NOMO-1 treated with dmso at 0.1 percent for 144 hours (cell line): ENCODE results near the gene HRH3.

Experiments
- DNase-seq: peaks from one replicate; lab custom pipeline; 2025; ENCODE audit not compliant: unreplicated experiment; lab: John Stamatoyannopoulos, UW

The HRH3 gene

DNA sequence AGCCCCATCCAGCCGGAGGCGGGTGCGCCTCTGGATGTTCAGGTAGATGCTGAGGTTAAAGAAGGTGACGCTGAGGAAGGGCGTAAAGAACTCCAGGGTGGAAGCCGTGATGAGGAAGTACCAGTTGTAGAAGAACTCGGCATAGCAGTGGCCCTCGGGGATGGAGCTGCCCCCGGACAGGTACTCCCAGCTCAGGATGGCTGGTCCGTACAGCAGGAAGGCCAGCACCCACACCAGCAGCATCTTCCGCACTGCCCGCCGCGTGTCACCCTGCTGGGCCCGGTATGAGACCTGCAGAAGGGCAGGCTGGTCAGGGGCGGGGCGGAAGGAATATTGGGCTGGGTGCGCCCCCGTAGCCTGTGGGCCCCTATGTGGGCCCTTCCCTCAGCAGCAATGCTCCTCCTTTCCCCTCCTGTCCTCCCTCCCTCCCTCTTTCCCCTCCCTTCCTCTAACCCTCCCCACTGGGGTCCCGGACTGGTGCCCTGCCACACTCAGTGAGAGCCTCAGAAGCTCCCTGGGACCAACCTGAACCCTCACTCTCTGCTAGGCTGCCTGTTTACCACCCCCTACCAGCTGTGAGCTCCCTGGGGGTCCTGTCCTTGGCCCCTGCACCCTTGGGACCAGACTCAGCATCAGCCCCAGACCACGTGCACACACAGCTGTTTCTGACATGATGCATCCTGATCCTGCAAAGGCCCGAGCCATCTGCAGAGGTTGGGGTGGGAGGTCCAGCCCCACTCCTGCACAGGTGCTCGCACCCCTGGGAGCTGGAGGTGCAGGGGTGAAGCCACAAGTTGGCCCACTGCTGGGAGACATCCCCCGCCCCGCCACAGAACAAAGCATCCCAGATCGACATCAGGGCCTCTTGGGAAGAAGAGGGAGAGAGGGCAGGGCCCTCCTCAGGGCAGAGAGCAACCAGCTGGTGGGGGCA is 3.2 kb downstream of the HRH3 start:
- DNase-seq: no peak

DNA sequence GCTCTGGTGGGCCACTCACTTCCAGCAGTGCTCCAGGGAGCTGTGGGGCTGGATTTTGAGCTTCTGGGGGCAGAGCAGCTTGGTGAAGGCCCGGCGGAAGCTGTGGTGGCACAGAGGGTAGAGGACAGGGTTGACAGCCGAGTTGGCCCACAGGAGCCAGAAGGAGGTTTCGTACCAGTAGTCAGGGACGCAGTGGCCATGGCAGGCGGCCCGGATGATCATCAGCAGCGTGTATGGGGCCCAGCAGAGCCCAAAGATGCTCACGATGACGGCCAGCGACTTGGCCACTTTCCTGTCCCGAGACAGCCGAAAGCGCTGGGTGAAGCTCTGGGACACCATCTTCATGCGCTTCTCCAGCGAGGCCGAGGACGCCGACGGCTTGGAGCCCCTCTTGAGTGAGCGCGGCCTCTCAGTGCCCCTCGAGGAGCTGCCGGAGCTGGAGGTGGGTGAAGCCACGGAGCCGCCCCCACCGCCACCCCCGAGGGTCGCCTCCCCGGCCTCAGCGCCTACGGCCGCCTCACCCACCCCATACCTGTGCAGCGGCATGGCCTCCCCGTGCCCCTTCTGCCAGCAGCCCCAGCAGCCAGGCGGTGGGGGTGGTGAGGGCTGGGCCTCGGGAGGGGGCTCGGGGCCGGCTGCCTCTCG is 4.0 kb downstream of the HRH3 start:
- DNase-seq: no peak

DNA sequence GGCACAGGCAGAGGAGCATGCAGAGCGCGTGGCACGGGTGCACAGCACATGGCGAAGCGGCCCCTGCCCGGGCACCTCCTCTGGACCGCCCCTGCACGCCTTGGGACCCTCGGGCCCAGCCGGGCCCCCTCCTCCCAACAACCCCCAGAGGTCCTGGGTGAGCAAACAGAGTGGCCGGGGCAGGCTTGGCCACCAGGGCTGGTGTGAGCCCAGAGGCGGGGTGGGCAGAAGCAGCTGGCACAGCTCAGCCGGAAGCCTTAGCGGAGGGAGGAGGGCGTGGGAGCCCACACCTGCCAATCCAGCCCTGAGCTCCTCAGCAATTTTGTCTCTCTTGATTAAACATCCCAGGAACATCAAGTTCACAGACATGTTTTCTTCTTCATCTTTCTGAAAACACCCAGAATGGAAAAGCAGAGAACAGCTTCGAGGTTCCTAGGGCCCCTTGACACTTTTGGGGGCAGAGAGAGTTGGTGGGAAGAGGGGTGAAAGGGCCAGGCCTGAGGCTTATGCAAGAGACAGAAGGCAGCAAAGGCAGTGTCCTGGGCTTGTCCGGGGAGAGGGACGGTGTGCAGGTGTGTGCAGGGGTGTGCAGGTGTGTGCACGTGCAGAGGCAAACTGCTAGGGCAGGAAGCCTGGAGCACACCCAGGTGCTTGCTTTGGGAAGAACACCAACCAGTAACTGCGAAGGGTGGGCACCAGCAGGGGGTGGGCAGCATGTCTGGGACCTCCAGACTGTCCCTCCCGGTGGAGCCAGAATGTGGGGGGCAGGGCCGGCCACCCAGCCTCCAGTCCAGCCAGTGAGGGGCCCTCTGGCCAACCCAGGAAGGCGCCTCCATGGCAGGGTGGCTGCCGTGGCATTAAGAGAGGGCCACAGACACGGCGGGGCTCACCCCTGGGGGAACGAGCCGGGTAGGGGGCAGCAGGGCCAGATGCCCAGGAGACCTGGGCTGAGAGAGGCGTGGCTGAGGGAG is 4.8 kb downstream of the HRH3 start:
- no peak for DNase-seq

DNA sequence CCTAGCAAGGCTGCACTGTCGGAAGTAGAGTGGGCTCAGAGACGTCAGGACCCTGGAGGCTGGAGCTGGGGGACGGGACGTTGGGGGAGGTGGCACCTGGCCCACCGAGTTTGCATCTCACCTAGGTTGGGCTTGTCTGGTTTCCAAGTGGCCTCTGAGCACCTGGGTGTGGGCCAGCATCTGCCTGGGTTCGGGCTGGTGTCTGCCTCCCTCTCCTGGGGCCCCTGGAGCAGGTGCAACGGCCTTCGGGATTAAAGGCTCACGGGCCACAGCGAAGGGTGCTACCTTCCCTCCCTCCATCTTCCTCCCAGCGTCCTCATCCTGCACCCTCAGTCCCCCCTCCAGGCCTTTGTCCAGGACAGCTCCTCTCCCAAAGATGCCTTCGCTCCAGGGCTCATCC is 6.0 kb downstream of the HRH3 start:
- no peak for DNase-seq

DNA sequence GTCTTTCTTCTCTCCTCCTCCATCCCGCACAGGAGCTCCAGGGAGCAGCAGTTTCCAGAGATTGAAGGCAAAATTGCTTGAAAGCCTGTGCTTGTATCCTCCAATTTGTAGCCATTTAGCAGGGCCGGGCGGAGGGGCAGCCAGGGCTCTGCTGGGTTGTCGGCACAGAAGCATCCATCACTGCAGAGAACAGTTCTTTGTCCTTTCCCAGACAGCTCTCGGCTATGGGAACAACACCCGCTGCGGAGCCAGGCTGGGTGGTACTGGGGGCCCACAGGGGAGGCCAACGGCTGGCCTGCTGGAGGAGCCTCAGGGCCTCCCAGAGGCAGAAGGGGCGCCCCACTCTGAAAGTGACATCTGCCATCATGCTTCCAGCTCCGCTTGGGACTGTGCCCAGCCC is 7.8 kb downstream of the HRH3 start:
- DNase-seq: no peak

DNA sequence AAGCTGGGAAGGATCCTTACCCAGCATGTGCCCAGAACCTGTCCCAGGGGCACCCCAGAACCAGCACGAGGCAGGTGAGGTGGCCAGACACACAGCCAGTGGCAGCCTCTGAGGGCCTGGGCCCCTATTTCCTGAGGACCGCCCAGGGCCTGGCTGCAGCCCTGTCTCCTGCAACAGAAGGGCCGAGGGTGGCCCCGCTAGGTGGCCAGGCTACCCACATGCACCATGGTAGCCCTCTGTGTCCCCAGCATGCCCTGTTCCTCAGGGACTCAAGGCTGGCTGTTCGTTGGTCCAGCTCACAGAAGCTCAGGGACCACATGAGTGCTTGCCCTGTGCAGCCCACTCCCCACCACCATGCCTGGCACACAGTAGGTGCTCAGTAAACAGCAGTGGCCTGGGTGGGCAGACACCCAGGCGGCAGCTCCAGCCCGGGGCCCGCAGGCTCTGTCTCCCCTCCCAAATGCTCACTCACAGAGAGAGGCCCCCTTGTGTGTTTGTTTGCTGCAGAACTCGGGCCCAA is 8.2 kb downstream of the HRH3 start:
- DNase-seq: no peak

DNA sequence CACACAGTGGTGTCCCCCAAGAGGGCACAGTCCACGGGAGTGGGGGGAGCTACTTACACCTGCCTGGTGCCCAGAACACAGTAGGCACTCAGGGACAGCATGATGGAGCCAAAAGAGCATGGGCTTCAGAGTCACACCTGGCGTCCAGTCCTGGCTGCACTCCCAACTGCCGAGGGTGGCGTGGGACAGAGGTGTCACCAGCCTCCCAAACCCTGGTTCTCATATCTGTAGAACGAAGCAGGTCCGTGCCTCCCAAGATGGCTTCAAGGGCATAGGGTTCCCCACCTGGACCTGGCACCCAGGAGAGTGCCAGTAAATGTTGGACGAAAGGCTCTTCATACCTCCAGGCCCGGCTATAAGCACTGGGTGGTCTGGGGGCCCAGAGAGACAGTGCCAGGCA is 8.9 kb downstream of the HRH3 start:
- no peak for DNase-seq

DNA sequence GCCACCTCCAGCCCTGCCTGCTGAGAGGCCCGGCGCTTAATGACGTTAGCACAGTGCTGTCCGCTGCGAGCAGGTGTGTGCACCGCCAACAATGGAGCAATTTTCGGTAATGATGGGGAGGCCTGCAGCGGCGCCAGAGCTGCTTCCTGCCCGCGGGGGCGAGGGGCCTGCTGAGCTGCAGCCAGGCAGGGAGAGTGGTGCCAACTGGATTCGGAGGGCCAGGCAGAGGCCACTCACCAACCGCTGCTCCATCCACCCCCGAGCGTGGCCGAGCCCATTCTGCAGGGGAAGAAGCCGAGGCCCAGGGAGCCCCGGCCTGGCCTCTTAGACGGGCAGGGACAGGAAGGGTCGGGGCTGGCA is 9.6 kb downstream of the HRH3 start:
- DNase-seq: no peak

DNA sequence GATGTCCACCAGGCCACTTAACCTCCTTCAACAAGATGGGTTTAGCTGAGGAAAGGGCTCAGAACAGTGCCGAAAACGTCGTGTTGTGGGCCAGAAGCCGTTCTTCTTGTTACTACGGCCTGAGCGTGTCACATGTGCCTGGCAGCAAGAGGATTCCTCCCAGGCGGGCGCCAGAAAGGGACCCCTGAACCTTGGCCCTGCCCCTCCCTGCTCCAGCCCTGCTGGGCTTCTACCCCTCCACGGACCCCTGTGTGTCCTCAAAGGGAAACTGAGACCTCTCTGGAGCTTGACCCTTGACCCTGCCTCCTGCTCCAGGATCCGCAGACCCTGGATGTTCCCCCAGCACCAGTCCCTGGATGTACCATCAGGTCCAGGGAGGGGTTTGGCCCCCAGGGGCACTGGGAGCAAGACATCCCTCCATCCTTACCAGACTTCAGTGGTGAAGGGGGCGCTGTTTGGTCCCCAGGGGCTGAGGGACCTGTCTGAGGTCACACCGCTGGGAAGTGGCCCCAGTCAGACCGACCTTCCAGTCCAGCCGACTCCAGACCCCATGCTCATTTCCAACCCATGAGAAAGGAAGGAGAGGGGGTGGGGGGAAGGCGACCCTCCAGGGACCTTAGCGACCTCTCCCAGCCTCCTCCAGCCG is 10.1 kb downstream of the HRH3 start:
- DNase-seq: no peak

DNA sequence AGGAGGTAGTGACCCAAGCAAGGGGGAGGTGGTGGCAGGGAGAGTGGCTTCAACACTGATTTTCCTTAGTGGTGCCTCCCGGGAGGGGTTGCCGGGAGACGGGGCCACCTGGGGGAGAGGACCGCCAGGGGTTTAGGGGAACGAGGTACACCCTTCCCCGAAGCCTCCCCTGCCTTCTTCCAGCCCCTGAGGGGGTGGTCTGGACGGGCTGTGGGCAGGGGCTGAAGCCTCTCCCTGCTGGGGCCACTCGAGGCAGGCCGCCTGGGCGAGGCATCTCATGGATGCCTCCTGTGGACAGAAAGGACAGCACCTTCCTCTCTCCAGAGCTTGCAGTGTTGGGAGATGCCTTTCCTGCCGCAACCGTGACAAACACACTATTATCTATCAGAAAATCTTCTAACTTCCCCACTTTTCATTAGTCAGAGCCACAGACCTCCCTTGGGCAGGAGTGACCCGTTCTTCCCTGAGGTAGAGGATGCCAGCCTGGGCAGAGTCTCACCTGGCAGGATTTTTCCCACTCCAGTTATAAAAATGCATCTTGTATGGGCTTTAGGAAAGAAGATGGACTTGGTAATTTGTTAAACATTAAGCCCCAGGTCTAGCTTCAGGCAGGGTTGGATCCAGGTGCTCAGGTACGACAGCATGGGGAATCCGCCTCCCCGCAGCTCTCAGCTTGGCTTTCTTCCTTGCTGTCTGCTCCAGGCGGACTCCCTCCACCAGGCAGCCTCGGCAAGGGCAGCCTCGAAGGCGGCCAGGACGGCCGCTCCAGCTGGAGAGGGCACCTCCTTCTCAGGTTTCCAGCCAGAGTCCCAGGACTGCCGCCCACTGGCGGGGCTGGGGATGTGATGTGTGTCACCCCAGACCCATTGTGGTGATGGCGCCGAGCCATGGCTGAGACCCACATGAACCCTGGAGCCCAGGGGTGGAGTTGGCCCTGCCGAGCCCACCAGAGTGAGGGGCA is 11.0 kb downstream of the HRH3 start:
- no peak for DNase-seq

DNA sequence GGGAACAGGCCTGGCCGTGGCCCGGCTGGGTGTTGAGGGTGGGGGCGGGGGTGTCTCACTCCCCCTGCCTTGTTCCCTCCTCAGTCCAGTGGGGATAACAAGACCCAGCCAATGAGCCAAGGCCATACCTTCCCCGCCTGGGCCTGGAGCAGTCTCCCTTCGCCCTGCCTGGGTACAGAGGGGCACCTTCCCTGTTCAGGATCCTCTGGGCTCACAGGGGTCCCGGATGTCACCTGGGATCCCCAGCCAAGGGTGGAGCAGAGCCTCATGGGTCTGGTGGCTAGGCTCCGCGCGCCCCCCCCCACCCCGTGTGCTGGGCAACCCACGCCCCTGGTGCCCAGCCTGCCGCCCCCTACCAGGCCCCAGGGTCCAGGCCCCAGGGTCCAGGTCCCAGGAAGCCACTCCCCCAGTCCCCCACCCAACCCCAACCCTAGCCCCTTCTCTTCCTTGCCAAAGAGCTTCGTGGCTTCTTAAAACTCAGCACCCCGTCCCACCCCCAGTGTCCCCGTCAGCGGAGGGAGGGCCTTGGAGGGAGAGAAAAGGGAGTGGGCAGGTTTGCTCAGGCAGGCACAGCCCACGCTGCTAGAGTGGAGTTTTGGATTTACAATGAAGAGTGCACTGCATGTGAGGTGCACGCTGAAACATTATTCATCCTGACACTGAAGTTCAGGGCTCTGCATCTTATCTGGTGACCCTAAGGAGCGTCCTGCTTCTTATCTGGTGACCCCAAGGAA is 11.8 kb downstream of the HRH3 start:
- DNase-seq: no peak

DNA sequence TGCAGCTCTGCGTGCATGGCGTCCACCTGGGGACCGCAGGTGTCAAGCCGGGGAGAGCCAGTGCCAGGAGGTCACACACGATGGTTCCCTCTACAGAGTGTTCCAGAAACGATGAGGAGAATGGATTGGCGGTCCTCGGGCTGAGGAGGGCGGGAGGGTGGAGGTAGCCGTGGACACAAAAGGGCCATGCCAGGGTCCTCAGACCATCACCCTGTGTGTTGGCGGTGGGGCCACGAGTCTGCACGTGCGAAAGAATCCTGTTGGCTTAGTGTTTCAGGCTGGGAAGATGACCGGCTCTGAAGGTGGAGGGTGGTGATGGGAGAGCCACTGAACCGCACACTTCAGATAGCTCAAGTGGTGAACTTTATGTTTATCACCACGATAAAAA is 13.7 kb downstream of the HRH3 start:
- no peak for DNase-seq

DNA sequence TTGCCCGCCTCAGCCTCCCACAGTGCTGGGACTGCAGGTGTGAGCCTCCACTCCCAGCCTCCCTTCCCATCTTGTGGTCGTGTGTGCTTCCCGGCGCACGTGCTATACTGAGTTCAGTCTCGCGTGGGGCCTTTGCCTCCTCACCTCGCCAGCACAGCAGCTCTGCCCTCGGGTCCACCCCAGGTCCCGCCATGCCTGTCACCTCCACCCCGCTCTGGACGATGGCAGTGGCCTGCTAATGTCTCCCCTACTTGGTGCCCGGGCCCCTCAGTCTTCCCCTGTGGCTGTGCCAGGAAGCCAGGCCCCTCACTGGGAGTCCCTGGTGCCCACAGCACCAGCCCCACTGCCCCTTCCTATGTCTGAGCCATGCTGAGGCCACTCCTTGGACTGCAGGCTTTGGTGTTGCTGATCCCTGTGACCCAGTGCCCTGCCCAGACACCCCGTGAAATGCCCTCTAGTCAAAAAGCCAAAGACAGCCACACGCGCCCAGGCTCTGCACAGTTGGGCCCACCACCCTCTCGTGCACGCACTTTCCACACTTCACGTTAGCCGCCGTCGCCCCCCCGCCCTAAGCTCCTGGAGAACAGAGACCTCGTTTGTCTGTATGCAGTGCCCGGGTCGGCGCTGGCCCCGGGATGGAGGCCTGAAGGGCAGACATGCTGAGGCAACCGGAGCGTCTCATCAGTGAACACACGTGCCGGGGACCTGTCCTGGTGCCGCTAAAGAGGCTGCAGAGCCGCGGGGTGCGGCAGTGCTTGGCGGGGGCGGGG is 14.3 kb downstream of the HRH3 start:
- no peak for DNase-seq

DNA sequence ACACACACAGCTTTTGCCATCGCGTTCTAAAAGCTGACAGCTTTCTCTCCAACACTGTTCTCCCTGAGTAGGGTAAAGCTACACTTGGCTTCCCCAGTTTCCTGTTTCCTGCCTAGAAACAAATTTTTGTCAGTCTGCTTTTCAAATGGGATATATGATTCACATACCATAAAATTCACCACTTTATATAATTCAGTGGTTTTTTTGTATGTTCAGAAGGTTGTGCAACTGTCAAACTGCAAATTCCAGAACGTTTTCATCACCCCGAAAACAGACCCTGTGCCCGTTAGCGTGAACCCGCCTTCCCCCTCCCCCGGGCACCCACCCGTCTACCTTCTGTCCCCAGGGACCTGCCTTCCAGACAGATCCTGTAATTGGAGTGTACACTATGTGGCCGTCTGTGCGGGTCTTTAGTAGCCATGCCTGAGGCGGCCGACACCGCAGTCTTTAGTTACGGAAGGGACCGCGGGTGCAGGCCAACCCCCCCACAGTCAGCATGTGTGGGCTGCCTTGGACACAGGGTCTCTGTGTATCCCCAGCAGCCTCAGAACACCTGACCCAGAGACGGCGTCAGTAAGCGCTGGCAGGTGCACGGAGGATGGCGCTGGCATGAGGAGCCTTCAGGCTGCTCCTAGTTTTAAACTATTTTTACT is 16.6 kb downstream of the HRH3 start:
- DNase-seq: no peak

DNA sequence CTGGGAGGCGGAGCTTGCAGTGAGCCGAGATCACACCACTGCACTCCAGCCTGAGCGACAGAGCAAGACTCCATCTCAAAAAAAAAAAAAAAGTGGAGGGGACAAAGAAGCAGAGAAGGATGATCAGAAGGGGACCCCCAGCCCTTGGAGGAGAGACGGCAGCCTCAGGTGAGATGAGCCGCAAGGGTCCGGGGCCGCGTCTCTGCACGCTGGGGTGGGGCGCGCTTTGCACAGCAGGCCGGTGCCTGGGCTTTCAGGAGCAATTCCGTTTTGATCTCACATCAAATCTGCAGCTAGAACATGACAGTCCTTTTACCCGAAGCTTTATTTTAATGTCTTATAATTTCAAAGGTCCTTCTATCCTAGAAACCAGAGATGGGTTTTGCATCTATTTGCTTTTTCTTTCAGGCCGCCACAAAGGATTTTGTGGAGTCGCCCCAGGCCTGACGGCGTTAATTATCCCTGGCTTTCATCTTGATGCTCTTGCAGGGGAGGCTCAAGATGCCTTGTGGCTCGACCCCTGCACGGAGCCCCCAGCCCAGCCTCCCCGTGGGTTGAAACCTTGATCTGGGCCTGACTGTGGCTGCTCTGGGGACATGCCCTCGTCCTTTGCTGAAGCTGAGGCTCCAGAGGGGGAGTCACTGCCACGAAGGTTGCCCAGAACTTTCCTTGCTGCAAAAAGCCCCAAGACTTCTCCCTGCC is 17.3 kb downstream of the HRH3 start:
- no peak for DNase-seq

DNA sequence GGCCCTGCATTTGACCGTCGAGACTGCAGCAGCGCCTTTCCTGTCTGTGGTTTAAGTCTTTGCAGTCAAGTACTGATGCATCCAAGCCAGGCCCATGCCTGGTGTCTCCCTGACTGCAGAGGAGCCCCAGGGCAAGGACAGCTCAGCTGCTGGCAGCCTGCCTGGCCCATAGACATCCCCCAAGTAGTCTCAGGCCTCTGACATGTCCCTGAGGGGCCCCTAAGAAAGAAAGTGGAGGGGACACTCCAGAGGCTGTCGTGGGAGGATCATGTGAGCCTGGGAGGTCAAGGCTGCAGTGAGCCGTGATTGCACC is 18.0 kb downstream of the HRH3 start:
- no peak for DNase-seq
